K562 (cell line): Measurements from ENCODE around the gene CCDC7.

Source experiments
- CEBPB ChIP-seq: fragments of 450-650 bp; IDR thresholded peaks from 2 replicates; pipeline ENCODE4 v1.6.1; 2016; ENCODE audit warnings: missing genetic modification characterization, missing compliant biosample characterization
- TF ChIP-seq, protein P1 (sequence below): fragments of 450-650 bp; IDR thresholded peaks from 2 replicates; pipeline ENCODE4 v1.6.1; 2016; ENCODE audit warnings: low read depth

DNA sequence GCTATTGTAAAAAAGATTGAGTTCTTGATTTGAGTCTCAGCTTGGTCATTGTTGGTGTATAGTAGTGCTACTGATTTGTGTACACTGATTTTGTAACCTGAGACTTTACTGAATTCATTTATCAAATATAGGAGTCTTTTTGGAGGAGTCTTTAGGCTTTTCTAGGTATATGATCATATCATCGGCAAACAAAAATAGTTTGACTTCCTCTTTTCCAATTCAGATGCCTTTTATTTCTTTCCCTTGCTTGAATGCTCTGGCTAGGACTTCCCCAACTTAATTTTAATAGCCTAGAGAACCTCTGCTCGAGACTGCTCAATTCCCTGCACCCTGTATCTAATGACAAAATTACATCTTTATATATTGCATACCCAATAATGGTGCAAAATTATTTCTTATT, 154.4 kb downstream of the CCDC7 start:
- TF ChIP-seq CEBPB = no peak
- TF ChIP-seq, protein P1, sequence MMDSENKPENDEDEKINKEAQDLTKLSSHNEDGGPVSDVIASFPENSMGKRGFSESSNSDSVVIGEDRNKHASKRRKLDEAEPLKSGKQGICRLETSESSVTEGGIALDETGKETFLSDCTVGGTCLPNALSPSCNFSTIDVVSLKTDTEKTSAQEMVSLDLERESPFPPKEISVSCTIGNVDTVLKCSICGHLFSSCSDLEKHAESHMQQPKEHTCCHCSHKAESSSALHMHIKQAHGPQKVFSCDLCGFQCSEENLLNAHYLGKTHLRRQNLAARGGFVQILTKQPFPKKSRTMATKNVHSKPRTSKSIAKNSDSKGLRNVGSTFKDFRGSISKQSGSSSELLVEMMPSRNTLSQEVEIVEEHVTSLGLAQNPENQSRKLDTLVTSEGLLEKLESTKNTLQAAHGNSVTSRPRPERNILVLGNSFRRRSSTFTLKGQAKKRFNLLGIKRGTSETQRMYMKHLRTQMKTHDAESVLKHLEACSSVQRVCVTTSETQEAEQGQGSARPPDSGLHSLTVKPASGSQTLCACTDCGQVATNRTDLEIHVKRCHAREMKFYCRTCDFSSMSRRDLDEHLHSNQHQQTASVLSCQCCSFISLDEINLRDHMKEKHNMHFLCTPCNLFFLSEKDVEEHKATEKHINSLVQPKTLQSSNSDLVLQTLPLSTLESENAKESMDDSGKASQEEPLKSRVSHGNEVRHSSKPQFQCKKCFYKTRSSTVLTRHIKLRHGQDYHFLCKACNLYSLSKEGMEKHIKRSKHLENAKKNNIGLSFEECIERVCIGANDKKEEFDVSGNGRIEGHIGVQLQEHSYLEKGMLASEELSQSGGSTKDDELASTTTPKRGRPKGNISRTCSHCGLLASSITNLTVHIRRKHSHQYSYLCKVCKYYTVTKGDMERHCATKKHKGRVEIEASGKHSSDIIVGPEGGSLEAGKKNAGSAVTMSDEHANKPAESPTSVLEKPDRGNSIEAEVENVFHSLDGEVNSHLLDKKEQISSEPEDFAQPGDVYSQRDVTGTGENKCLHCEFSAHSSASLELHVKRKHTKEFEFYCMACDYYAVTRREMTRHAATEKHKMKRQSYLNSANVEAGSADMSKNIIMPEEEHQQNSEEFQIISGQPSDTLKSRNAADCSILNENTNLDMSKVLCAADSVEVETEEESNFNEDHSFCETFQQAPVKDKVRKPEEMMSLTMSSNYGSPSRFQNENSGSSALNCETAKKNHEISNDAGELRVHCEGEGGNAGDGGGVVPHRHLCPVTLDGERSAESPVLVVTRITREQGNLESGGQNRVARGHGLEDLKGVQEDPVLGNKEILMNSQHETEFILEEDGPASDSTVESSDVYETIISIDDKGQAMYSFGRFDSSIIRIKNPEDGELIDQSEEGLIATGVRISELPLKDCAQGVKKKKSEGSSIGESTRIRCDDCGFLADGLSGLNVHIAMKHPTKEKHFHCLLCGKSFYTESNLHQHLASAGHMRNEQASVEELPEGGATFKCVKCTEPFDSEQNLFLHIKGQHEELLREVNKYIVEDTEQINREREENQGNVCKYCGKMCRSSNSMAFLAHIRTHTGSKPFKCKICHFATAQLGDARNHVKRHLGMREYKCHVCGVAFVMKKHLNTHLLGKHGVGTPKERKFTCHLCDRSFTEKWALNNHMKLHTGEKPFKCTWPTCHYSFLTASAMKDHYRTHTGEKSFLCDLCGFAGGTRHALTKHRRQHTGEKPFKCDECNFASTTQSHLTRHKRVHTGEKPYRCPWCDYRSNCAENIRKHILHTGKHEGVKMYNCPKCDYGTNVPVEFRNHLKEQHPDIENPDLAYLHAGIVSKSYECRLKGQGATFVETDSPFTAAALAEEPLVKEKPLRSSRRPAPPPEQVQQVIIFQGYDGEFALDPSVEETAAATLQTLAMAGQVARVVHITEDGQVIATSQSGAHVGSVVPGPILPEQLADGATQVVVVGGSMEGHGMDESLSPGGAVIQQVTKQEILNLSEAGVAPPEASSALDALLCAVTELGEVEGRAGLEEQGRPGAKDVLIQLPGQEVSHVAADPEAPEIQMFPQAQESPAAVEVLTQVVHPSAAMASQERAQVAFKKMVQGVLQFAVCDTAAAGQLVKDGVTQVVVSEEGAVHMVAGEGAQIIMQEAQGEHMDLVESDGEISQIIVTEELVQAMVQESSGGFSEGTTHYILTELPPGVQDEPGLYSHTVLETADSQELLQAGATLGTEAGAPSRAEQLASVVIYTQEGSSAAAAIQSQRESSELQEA = no peak
